K562 (cell line): Measurements from ENCODE around the gene GAK. TPM values are rescaled to one million over a fixed set of nuclear protein-coding genes. Genes with fewer than 3 reads are reported as not detected.
A peak's percentile ranks its signal among the peaks of the same experiment; 100 is the strongest.

ENCODE experiments used
- ATAC-seq: fragments of 200-7000 bp; cut with Tn5 transposase; 3 replicates; pipeline ENCODE4 v1.9.1; 2020; ENCODE audit warnings: moderate library complexity
- BruUV-seq: library from RNA; stranded (reverse); fragments of 400-500 nt; replicated peaks from 2 replicates; lab custom pipeline; 2021; lab: Mats Ljungman, UMichigan
- CTCF ChIA-PET: fragments of 300-600 bp; formaldehyde crosslinking; extraction: SDS; loops from one replicate; lab custom pipeline; 2021; ENCODE audit warnings: low intra/inter-chr PET ratio; lab: Yijun Ruan, JAX
- POLR2A ChIA-PET: fragments of 300-600, 350-650 bp; sonication (Branson Sonifier 250); formaldehyde crosslinking; extraction: SDS; loops from one replicate; lab custom pipeline; 2021; ENCODE audit warnings: antibody characterized with exemption, inconsistent platforms; lab: Yijun Ruan, JAX
- DNase-seq, 4 experiments: peaks; one replicate each; pipeline versions ENCODE4 v3.0.0 to v3.0.0-alpha.2; 2011 to 2018; ENCODE audit warnings: low spot score in 3 of 4, mixed read lengths in 3 of 4; ENCODE audit errors: extremely low read depth in 1 of 4
- FAIRE-seq: peaks from 2 replicates; lab custom pipeline; 2011; peaks lifted over from hg19 to GRCh38; lab: Jason Lieb, UNC
- H2AFZ ChIP-seq: 2 replicates; pipeline ENCODE4 v1.6.0; 2011; ENCODE audit warnings: low read depth, low read length, control low read depth, inconsistent platforms
- H3K27ac ChIP-seq: fragments of 200-600 bp; 3 replicates; pipeline ENCODE4 v1.8.0; 2011; ENCODE audit warnings: low read depth, mild to moderate bottlenecking, control low read depth, inconsistent platforms, low read length, moderate library complexity, mixed read lengths; ENCODE audit errors: extremely low read depth
- H3K27me3 ChIP-seq, 2 experiments: fragments of 300-600 bp in 1 of 2; 2 replicates in 1 of 2; 3 replicates in 1 of 2; pipeline versions ENCODE4 v1.6.0 to v1.8.0; 2011; ENCODE audit warnings: inconsistent platforms in 2 of 2, low read length in 2 of 2, mild to moderate bottlenecking in 1 of 2, mixed read lengths in 1 of 2, moderate library complexity in 1 of 2; ENCODE audit not compliant: control insufficient read depth in 2 of 2, insufficient read depth in 2 of 2
- H3K36me3 ChIP-seq: fragments of 300-600 bp; 3 replicates; pipeline ENCODE4 v1.8.0; 2011; ENCODE audit warnings: mild to moderate bottlenecking, low read length, inconsistent platforms; ENCODE audit not compliant: control insufficient read depth, insufficient read depth
- H3K4me1 ChIP-seq, 2 experiments: fragments of 200-600 bp in 1 of 2; replicated peaks in 1 of 2; 2 replicates in 1 of 2; 3 replicates in 1 of 2; pipeline versions ENCODE4 v1.5.1 to v1.8.0; 2011; ENCODE audit warnings: inconsistent platforms in 2 of 2, low read length in 2 of 2, mild to moderate bottlenecking in 1 of 2, mixed read lengths in 1 of 2, moderate library complexity in 1 of 2; ENCODE audit not compliant: control insufficient read depth in 2 of 2, insufficient read depth in 2 of 2
- H3K4me2 ChIP-seq: 2 replicates; pipeline ENCODE4 v1.6.1; 2011; ENCODE audit warnings: low read length, control low read depth, inconsistent platforms, mixed read lengths; ENCODE audit not compliant: insufficient read depth
- H3K4me3 ChIP-seq: fragments of 200-600 bp; sonication (generic), shearing (Covaris generic); 2 replicates; pipeline ENCODE4 v1.5.1; 2016; ENCODE audit warnings: control low read depth, inconsistent platforms
- H3K79me2 ChIP-seq: fragments of 200-600 bp; 3 replicates; pipeline ENCODE4 v1.8.0; 2011; ENCODE audit warnings: low read length, inconsistent platforms; ENCODE audit not compliant: control insufficient read depth, insufficient read depth
- H3K9ac ChIP-seq, 2 experiments: 2 replicates each; pipeline versions ENCODE4 v1.6.0 to v1.6.1; 2011; ENCODE audit warnings: low read depth in 2 of 2, low read length in 2 of 2, control low read depth in 1 of 2, inconsistent platforms in 1 of 2, mild to moderate bottlenecking in 1 of 2, mixed read lengths in 1 of 2; ENCODE audit not compliant: insufficient read depth in 1 of 2
- H3K9me1 ChIP-seq: one replicate; pipeline ENCODE4 v1.6.0; 2011; ENCODE audit warnings: inconsistent platforms, mild to moderate bottlenecking, low read length, moderate library complexity; ENCODE audit not compliant: control insufficient read depth, insufficient read depth
- H3K9me3 ChIP-seq: replicated peaks from 2 replicates; pipeline ENCODE4 v1.5.1; 2011; ENCODE audit warnings: low read depth, low read length, inconsistent platforms; ENCODE audit not compliant: control insufficient read depth, insufficient read depth
- H4K20me1 ChIP-seq: replicated peaks from 2 replicates; pipeline ENCODE4 v1.6.1; 2011; ENCODE audit warnings: low read length, inconsistent platforms, mixed read lengths; ENCODE audit not compliant: control insufficient read depth, insufficient read depth
- GABPB1 ChIP-seq: sonication (generic); formaldehyde crosslinking; IDR thresholded peaks from 2 replicates; pipeline ENCODE4 v1.8.0; 2022; ENCODE audit warnings: mild to moderate bottlenecking, missing genetic modification reagents
- HLTF ChIP-seq: fragments of 450-650 bp; IDR thresholded peaks from 2 replicates; pipeline ENCODE4 v1.6.1; 2016
- KDM1A ChIP-seq, 2 experiments: fragments of 450-650 bp; IDR thresholded peaks; 2 replicates each; pipeline ENCODE4 v1.6.1; 2016; ENCODE audit warnings: mild to moderate bottlenecking in 2 of 2
- RBM25 ChIP-seq: fragments of 200-400 bp; formaldehyde crosslinking; IDR thresholded peaks from 2 replicates; pipeline ENCODE4 v1.6.1; 2018; ENCODE audit warnings: low read length, low read depth, moderate library complexity; ENCODE audit not compliant: severe bottlenecking
- TCF7L2 ChIP-seq: fragments of 150-350 bp; IDR thresholded peaks from 2 replicates; pipeline ENCODE4 v1.6.1; 2016; ENCODE audit warnings: low read depth, mild to moderate bottlenecking, low read length, moderate library complexity
- ZNF263 ChIP-seq: sonication (generic); formaldehyde crosslinking; IDR thresholded peaks from 2 replicates; pipeline ENCODE4 v1.8.0; 2022; ENCODE audit warnings: mild to moderate bottlenecking, missing genetic modification reagents, borderline replicate concordance
- WGBS: fragments of 100-300 bp; shearing (Covaris generic); methylation state at CpG from one replicate; pipeline ENCODE4 v1.1.6; 2016; ENCODE audit warnings: low coverage, mixed read lengths; ENCODE audit not compliant: insufficient coverage; ENCODE audit errors: missing lambda C conversion rate; 5-methylcytosine and 5-hydroxymethylcytosine counted together
- in situ Hi-C: fragments of 300-500 bp; cut with MboI; formaldehyde crosslinking; loops from 4 replicates; pipeline ENCODE4 v1.15.0; 2018; ENCODE audit warnings: inconsistent platforms, mixed read lengths
- intact Hi-C: fragments of 100-400 bp; cut with micrococcal nuclease; formaldehyde crosslinking; loops from 2 replicates; pipeline ENCODE4 v1.14.2; 2022
- polyA plus RNA-seq, 8 experiments: library from polyadenylated mRNA; depleted of rRNA in 4 of 8; stranded (reverse) in 5 of 8; unstranded in 3 of 8; fragments of >200 nt; fragmentation: Nextera tagmentation in 2 of 8; fragmentation: Illumina TruSeq in 1 of 8; extraction: Ambion mirVana in 2 of 8; extraction: Trizol in 1 of 8; gene quantifications; 2 replicates each; pipeline versions ENCODE4 v1.2.1 to v1.2.3, GENCODE V29; 2011 to 2014; ENCODE audit warnings: inconsistent platforms in 1 of 8, missing spikeins in 1 of 8
- total RNA-seq, 7 experiments: library from RNA; depleted of rRNA in 6 of 7; stranded (reverse); fragments of >200 nt in 6 of 7; fragmentation: Illumina TruSeq in 2 of 7; extraction: Trizol in 2 of 7; gene quantifications; 2 replicates each; pipeline versions ENCODE4 v1.2.1 to v1.2.3, GENCODE V29; 2011 to 2021; ENCODE audit warnings: low replicate concordance in 1 of 7

The GAK gene
- total and polyA plus RNA-seq, 9 of the 15 experiments (the other 6 are each of a cell fraction or from before 2014, with no cell fraction given), result 1.3 to 102 (median 16.2) TPM

GRCh38 chr4:819401-820229, 112.5 kb downstream of the GAK start:
- H4K20me1 ChIP-seq, result no peaks in the 10 kb centered on the region; the same call in 1 of the 2 replicates

More at GRCh38 chr4:819401-820229, 112.5 kb downstream of the GAK start:
- peaks cover 0 to 27% of the 10 kb centered on the region in 2 experiments; a peak in 2 of 5 replicates for H3K4me1 ChIP-seq
- ATAC-seq (no peak), FAIRE-seq (no peak), DNase-seq (no peak)
- TF ChIP-seq GABPB1 (CRISPR knock-in tag), result no peak
- TF ChIP-seq KDM1A (IDR thresholded peaks at IDR 0.05), result 0 out of 4 replicates have a peak, but pooled peaks of 1 of the 2 experiments have one; percentile 9
- TF ChIP-seq HLTF, result 0 out of 2 replicates have a peak, but pooled peaks have one; percentile 38
- no peak for TF ChIP-seq TCF7L2
- TF ChIP-seq RBM25, result peak; percentile 84
- peak; percentile 88; the same call in 1 of the 2 replicates for TF ChIP-seq ZNF263 (CRISPR knock-in tag)
- H3K27ac ChIP-seq, result no peak overlapping the region
- peaks cover 23 to 85% of the 10 kb centered on the region in 2 experiments; a peak in 4 of 5 replicates for H3K27me3 ChIP-seq
- no TSS peak for BruUV-seq
- in situ Hi-C loops (no loop called here), intact Hi-C loops (no loop called here)
- no peak overlapping the region for H2AFZ ChIP-seq
- no peaks in the 10 kb centered on the region for H3K36me3 ChIP-seq
- H3K9me1 ChIP-seq, result no peaks in the 10 kb centered on the region
- POLR2A ChIA-PET, result interaction anchor here (0.6 to 1.5 kb wide), 2 partner anchors 38 to 185 kb away, joined by 3 to 4 read pairs; no protein-coding TSS in a partner anchor
- no peaks in the 10 kb centered on the region for H3K9me3 ChIP-seq
- no peaks in the 10 kb centered on the region for H3K79me2 ChIP-seq
- H3K9ac ChIP-seq, result no peak overlapping the region
- WGBS, result 3% methylated on average over 16 of the region's 20 CpGs
- no peak overlapping the region for H3K4me3 ChIP-seq
- CTCF ChIA-PET, result no interaction called here
- H3K4me2 ChIP-seq, result no peak overlapping the region
